ENCODE results near the gene LGALS12. TPM values are rescaled to one million over a fixed set of nuclear protein-coding genes. Genes with fewer than 3 reads are reported as not detected.

Gene LGALS12
- total RNA-seq, 1 donor from 2014 or later = not detected

- no peak for DNase-seq
Observed at GRCh38 chr11:63563201-63564055, 57.5 kb downstream of the LGALS12 start, which contains the start of gene PLAAT2. Gene PLAAT2, minus strand, starts transcription at chr11:63563379. Its CDS starts 55 bp downstream, at chr11:63563324.

DNA sequence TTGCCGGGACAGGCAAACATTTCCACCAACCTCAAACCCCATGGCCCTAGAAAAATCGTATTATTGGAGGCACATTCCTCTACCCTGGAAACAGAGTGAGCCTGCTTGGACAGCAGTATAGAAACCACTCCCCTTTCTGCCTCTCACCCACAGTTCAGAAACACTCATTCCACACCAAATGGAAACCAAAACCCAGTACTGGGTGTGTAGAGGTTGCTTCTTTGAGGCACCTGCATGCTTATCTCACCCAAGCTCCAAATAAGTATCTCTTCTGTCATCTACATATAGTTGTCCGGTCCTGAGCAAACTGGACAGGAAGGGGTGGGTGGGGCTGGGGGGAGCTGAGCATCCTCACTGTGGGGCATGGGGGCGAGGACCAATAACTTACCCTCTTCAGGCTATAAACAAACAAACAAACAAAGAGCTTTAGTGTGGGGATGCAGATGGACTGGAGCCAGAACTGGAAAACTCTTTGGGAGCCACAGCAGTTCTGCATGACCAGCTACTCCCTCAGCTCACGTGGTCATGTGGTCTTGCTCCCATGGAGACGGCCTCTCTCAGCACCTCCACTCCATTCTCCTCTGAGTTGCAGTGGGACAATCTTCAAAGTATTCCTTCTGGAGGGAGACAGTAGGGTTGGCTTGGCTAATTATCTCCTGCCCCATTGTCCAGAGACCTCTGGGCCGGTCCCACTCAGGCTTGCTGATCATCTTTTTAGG, 58.3 kb downstream of the LGALS12 start:
- no peak for DNase-seq

- DNase-seq = no peak
Observed at GRCh38 chr11:63564784-63565350, 59.0 kb downstream of the LGALS12 start.

Other genes starting within 250 kb of the LGALS12 start
- gene SLC22A9, start 136.3 kb upstream of the LGALS12 start, total RNA-seq = not detected
- gene PLAAT5, start 14.9 kb upstream of the LGALS12 start, total RNA-seq = 3.1 TPM
- 2.3 TPM for gene PLAAT4, start 30.7 kb downstream of the LGALS12 start, total RNA-seq
- not detected for gene PLAAT2, start 57.3 kb downstream of the LGALS12 start, total RNA-seq
- gene PLAAT3, start 108.3 kb downstream of the LGALS12 start, total RNA-seq = 4.7 TPM
- 26.0 TPM for gene ATL3, start 165.3 kb downstream of the LGALS12 start, total RNA-seq
- 207 TPM for gene RTN3, start 175.4 kb downstream of the LGALS12 start, total RNA-seq

Data from occipital lobe (tissue), 2 donors.